Measurements from ENCODE around the gene ZNF732. TPM values are rescaled to one million over a fixed set of nuclear protein-coding genes. Genes with fewer than 3 reads are reported as not detected.
"Not testable (repeated sequence)": the region's sequence is repeated elsewhere in the genome, so short reads cannot be mapped to it uniquely, and the experiment has no call there.

The ZNF732 gene
- total RNA-seq, 1 donor from 2014 or later, result not detected

- no peak for TF ChIP-seq CTCF (IDR thresholded peaks at IDR 0.05)
- DNase-seq (ENCODE audit: low spot score in 2 of 2), result no peak
- intact Hi-C loops (cut with DNase I), result no loop called here
- H3K9me3 ChIP-seq, result peaks cover 54 to 90% of the 10 kb centered on the region in 2 donors
- H3K27me3 ChIP-seq, result no peaks in the 10 kb centered on the region
- H3K4me1 ChIP-seq, result no peaks in the 10 kb centered on the region
- no peak overlapping the region for H3K4me3 ChIP-seq
- no peak overlapping the region for H3K27ac ChIP-seq
- H3K36me3 ChIP-seq, result no peaks in the 10 kb centered on the region
Measured at GRCh38 chr4:252065-252601, 53.1 kb downstream of the ZNF732 start.

GRCh38 chr4:244471-244870 lies 60.8 kb downstream of the ZNF732 start:
- Histone ChIP-seq H3K9me3 (peaks cover 9 to 13% of the 10 kb centered on the region in 2 donors), H3K4me3 (no peak overlapping the region), H3K36me3 (no peaks in the 10 kb centered on the region), H3K27ac (no peak overlapping the region), H3K27me3 (no peaks in the 10 kb centered on the region), H3K4me1 (no peaks in the 10 kb centered on the region)
- TF ChIP-seq CTCF (IDR thresholded peaks at IDR 0.05), result peak; percentile 18 to 60 (median 47)
- peak in 1 of 2 donors; percentile 67 for DNase-seq (ENCODE audit: low spot score in 2 of 2)
- intact Hi-C loops (cut with DNase I), result loop anchor here (1.0 kb wide), 1 partner anchor 430 kb away; the partner anchor contains the start of genes ATP5ME and MYL5

- TF ChIP-seq CTCF (IDR thresholded peaks at IDR 0.05), result no peak
- no peaks in the 10 kb centered on the region for H3K4me1 ChIP-seq
- no peak overlapping the region for H3K27ac ChIP-seq
- H3K36me3 ChIP-seq, result no peaks in the 10 kb centered on the region
- H3K9me3 ChIP-seq, result peaks cover 4 to 9% of the 10 kb centered on the region in 2 donors
- H3K4me3 ChIP-seq, result no peak overlapping the region
- H3K27me3 ChIP-seq, result no peaks in the 10 kb centered on the region
- no peak for DNase-seq (ENCODE audit: low spot score in 2 of 2)
- intact Hi-C loops (cut with DNase I), result no loop called here
Measured at GRCh38 chr4:243426-243825, 61.8 kb downstream of the ZNF732 start.

- Histone ChIP-seq H3K27me3 (no peaks in the 10 kb centered on the region), H3K27ac (peak overlapping the region in 1 of 2 donors; percentile 65), H3K4me3 (peak overlapping the region; percentile 60 to 65), H3K4me1 (no peaks in the 10 kb centered on the region), H3K36me3 (no peaks in the 10 kb centered on the region), H3K9me3 (peaks cover 9% of the 10 kb centered on the region in 2 donors)
- intact Hi-C loops (cut with DNase I), result no loop called here
- peak in 1 of 2 donors; percentile 72 for DNase-seq (ENCODE audit: low spot score in 2 of 2)
- peak; percentile 67 to 81 (median 73) for TF ChIP-seq CTCF (IDR thresholded peaks at IDR 0.05)
Measured at GRCh38 chr4:242121-242848, 63.0 kb downstream of the ZNF732 start.

GRCh38 chr4:241411-241810 lies 63.9 kb downstream of the ZNF732 start:
- H3K27me3 ChIP-seq; H3K4me1 ChIP-seq; H3K36me3 ChIP-seq; intact Hi-C loops (cut with DNase I); DNase-seq (ENCODE audit: low spot score in 2 of 2); H3K27ac ChIP-seq: not testable (repeated sequence)
- H3K4me3 ChIP-seq, result peak overlapping the region in 1 of 2 donors; percentile 65
- H3K9me3 ChIP-seq, result peaks cover 1 to 10% of the 10 kb centered on the region in 2 donors

GRCh38 chr4:236028-236427 lies 69.2 kb downstream of the ZNF732 start:
- Histone ChIP-seq H3K27me3 (no peaks in the 10 kb centered on the region), H3K27ac (no peak overlapping the region), H3K9me3 (peaks cover 0 to 10% of the 10 kb centered on the region in 2 donors), H3K36me3 (no peaks in the 10 kb centered on the region), H3K4me3 (no peak overlapping the region), H3K4me1 (no peaks in the 10 kb centered on the region)
- intact Hi-C loops (cut with DNase I), result no loop called here
- DNase-seq (ENCODE audit: low spot score in 2 of 2), result no peak
- no peak for TF ChIP-seq CTCF (IDR thresholded peaks at IDR 0.05)

Measured in ascending aorta (tissue), 2 donors.